PC-3 (cell line): ENCODE measurements around the gene C3orf70. TPM values are rescaled to one million over a fixed set of nuclear protein-coding genes. Genes with fewer than 3 reads are reported as not detected.

Experiments
- ATAC-seq: fragments of 200-7000 bp; cut with Tn5 transposase; 2 replicates; pipeline ENCODE4 v1.9.1; 2020; ENCODE audit warnings: mild to moderate bottlenecking, moderate library complexity
- BruUV-seq: library from RNA; stranded (reverse); fragments of 400-500 nt; replicated peaks from 2 replicates; lab custom pipeline; 2021; lab: Mats Ljungman, UMichigan
- CTCF ChIA-PET: fragments of 300-600 bp; sonication (Branson Sonifier 250); formaldehyde crosslinking; loops from one replicate; lab custom pipeline; 2022; ENCODE audit warnings: antibody characterized with exemption; lab: Charles Lee
- POLR2A ChIA-PET: fragments of 300-600 bp; sonication (Branson Sonifier 250); formaldehyde crosslinking; loops from one replicate; lab custom pipeline; 2022; ENCODE audit warnings: antibody characterized with exemption; ENCODE audit not compliant: unreplicated experiment; lab: Charles Lee
- DNase-seq: peaks from one replicate; pipeline ENCODE4 v3.0.0-alpha.2; 2015
- H2AFZ ChIP-seq: fragments of 300-600 bp; sonication (generic); 2 replicates; pipeline ENCODE4 v1.6.0; 2016; ENCODE audit warnings: antibody characterized with exemption, low read length
- H3F3A ChIP-seq: fragments of 300-600 bp; sonication (generic); one replicate; pipeline ENCODE4 v1.6.0; 2017; ENCODE audit warnings: antibody characterized with exemption, low read length, control low read depth, mild to moderate bottlenecking; ENCODE audit not compliant: unreplicated experiment
- H3K27ac ChIP-seq: fragments of 300-600 bp; sonication (generic); 2 replicates; pipeline ENCODE4 v1.5.1; 2016; ENCODE audit warnings: mild to moderate bottlenecking, low read length
- H3K27me3 ChIP-seq: fragments of 300-600 bp; sonication (generic); 2 replicates; pipeline ENCODE4 v1.6.1; 2016; ENCODE audit warnings: low read length, mixed read lengths
- H3K36me3 ChIP-seq: fragments of 300-600 bp; sonication (generic); 2 replicates; pipeline ENCODE4 v1.6.1; 2016; ENCODE audit warnings: low read depth, mixed run types, low read length, mixed read lengths
- H3K4me1 ChIP-seq: fragments of 300-600 bp; sonication (generic); 2 replicates; pipeline ENCODE4 v1.5.1; 2016; ENCODE audit warnings: low read length; ENCODE audit not compliant: insufficient read depth
- H3K4me2 ChIP-seq: fragments of 300-600 bp; sonication (generic); 2 replicates; pipeline ENCODE4 v1.6.0; 2016; ENCODE audit warnings: low read length
- H3K4me3 ChIP-seq: fragments of 300-600 bp; sonication (generic); 2 replicates; pipeline ENCODE4 v1.5.1; 2016; ENCODE audit warnings: mild to moderate bottlenecking, low read length, mixed read lengths
- H3K79me2 ChIP-seq: fragments of 300-600 bp; sonication (generic); 2 replicates; pipeline ENCODE4 v1.6.1; 2017; ENCODE audit warnings: low read length, mixed read lengths
- H3K9ac ChIP-seq: fragments of 300-600 bp; sonication (generic); 2 replicates; pipeline ENCODE4 v1.6.0; 2016; ENCODE audit warnings: mild to moderate bottlenecking, low read length
- H3K9me2 ChIP-seq: fragments of 300-600 bp; sonication (generic); replicated peaks from 2 replicates; pipeline ENCODE4 v1.6.1; 2016; ENCODE audit warnings: mixed run types, low read length, mixed read lengths
- H3K9me3 ChIP-seq: fragments of 300-600 bp; sonication (generic); 2 replicates; pipeline ENCODE4 v1.6.1; 2016; ENCODE audit warnings: low read length, mixed read lengths
- H4K20me1 ChIP-seq: fragments of 300-600 bp; sonication (generic); 2 replicates; pipeline ENCODE4 v1.6.1; 2016; ENCODE audit warnings: low read length, mixed read lengths
- EZH2 ChIP-seq: fragments of 300-600 bp; sonication (generic); IDR thresholded peaks from one replicate; pipeline ENCODE4 v1.6.1; 2017; ENCODE audit warnings: antibody characterized with exemption, mild to moderate bottlenecking, low read length; ENCODE audit not compliant: unreplicated experiment
- EZH2phosphoT487 ChIP-seq: fragments of 300-600 bp; sonication (generic); IDR thresholded peaks from 2 replicates; pipeline ENCODE4 v1.6.1; 2018; ENCODE audit warnings: mild to moderate bottlenecking, antibody characterized with exemption, low read length, borderline replicate concordance
- intact Hi-C: fragments of 100-400 bp; cut with micrococcal nuclease; formaldehyde crosslinking; loops from 2 replicates; pipeline ENCODE4 v1.9.0; 2023
- total RNA-seq: library from RNA; depleted of rRNA; stranded (reverse); fragments of >200 nt; gene quantifications from 2 replicates; pipeline ENCODE4 v1.2.3, GENCODE V29; 2014
- TF ChIP-seq, protein P1 (sequence below): fragments of 300-600 bp; sonication (generic); conservative IDR thresholded peaks from 2 replicates; pipeline ENCODE4 v1.5.1; 2017; ENCODE audit warnings: antibody characterized with exemption, low read depth, mild to moderate bottlenecking, low read length

C3orf70 gene
- total RNA-seq, 1 experiment from 2014 or later, result not detected

GRCh38 chr3:185199206-185199605 lies 46.3 kb upstream of the C3orf70 start:
- no peaks in the 10 kb centered on the region for H3F3A ChIP-seq
- no peaks in the 10 kb centered on the region for H4K20me1 ChIP-seq
- TF ChIP-seq, protein P1, sequence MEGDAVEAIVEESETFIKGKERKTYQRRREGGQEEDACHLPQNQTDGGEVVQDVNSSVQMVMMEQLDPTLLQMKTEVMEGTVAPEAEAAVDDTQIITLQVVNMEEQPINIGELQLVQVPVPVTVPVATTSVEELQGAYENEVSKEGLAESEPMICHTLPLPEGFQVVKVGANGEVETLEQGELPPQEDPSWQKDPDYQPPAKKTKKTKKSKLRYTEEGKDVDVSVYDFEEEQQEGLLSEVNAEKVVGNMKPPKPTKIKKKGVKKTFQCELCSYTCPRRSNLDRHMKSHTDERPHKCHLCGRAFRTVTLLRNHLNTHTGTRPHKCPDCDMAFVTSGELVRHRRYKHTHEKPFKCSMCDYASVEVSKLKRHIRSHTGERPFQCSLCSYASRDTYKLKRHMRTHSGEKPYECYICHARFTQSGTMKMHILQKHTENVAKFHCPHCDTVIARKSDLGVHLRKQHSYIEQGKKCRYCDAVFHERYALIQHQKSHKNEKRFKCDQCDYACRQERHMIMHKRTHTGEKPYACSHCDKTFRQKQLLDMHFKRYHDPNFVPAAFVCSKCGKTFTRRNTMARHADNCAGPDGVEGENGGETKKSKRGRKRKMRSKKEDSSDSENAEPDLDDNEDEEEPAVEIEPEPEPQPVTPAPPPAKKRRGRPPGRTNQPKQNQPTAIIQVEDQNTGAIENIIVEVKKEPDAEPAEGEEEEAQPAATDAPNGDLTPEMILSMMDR, result no peak
- TF ChIP-seq EZH2 (no peak), EZH2phosphoT487 (no peak)
- H3K9ac ChIP-seq, result no peak overlapping the region
- ATAC-seq (no peak), DNase-seq (no peak)
- H3K4me2 ChIP-seq, result no peak overlapping the region
- no peaks in the 10 kb centered on the region for H3K4me1 ChIP-seq
- H3K27ac ChIP-seq, result no peak overlapping the region
- intact Hi-C loops, result no loop called here
- CTCF ChIA-PET, result no interaction called here
- H3K9me2 ChIP-seq, result no peaks in the 10 kb centered on the region
- no peaks in the 10 kb centered on the region for H3K9me3 ChIP-seq
- POLR2A ChIA-PET, result no interaction called here
- no peaks in the 10 kb centered on the region for H3K27me3 ChIP-seq
- H2AFZ ChIP-seq, result no peak overlapping the region
- H3K79me2 ChIP-seq, result no peaks in the 10 kb centered on the region
- no peak overlapping the region for H3K4me3 ChIP-seq
- no peaks in the 10 kb centered on the region for H3K36me3 ChIP-seq
- BruUV-seq, result no TSS peak

GRCh38 chr3:185197068-185197467 lies 44.2 kb upstream of the C3orf70 start:
- H3K9ac ChIP-seq, result no peak overlapping the region
- H3K9me3 ChIP-seq, result no peaks in the 10 kb centered on the region
- ATAC-seq, result no peak
- no peak overlapping the region for H3K4me2 ChIP-seq
- intact Hi-C loops, result no loop called here
- CTCF ChIA-PET, result interaction anchor here (0.6 kb wide), 1 partner anchor 19 kb away, joined by 4 read pairs; no protein-coding TSS in a partner anchor
- no peaks in the 10 kb centered on the region for H3K36me3 ChIP-seq
- no peak overlapping the region for H2AFZ ChIP-seq
- TF ChIP-seq, protein P1, result no peak
- no peaks in the 10 kb centered on the region for H3F3A ChIP-seq
- no peaks in the 10 kb centered on the region for H4K20me1 ChIP-seq
- H3K79me2 ChIP-seq, result no peaks in the 10 kb centered on the region
- no peaks in the 10 kb centered on the region for H3K27me3 ChIP-seq
- H3K9me2 ChIP-seq, result no peaks in the 10 kb centered on the region
- no TSS peak for BruUV-seq
- no peak overlapping the region for H3K27ac ChIP-seq
- POLR2A ChIA-PET, result no interaction called here
- no peaks in the 10 kb centered on the region for H3K4me1 ChIP-seq
- no peak for DNase-seq
- H3K4me3 ChIP-seq, result no peak overlapping the region

- H4K20me1 ChIP-seq, result no peaks in the 10 kb centered on the region
- ChIA-PET POLR2A (no interaction called here), CTCF (no interaction called here)
- no peak overlapping the region for H3K27ac ChIP-seq
- no peaks in the 10 kb centered on the region for H3F3A ChIP-seq
- no peaks in the 10 kb centered on the region for H3K27me3 ChIP-seq
- H3K9ac ChIP-seq, result no peak overlapping the region
- H2AFZ ChIP-seq, result no peak overlapping the region
- H3K4me2 ChIP-seq, result no peak overlapping the region
- H3K79me2 ChIP-seq, result no peaks in the 10 kb centered on the region
- no peaks in the 10 kb centered on the region for H3K4me1 ChIP-seq
- DNase-seq (no peak), ATAC-seq (no peak)
- intact Hi-C loops, result no loop called here
- H3K9me3 ChIP-seq, result no peaks in the 10 kb centered on the region
- H3K4me3 ChIP-seq, result no peak overlapping the region
- H3K36me3 ChIP-seq, result no peaks in the 10 kb centered on the region
- no TSS peak for BruUV-seq
- H3K9me2 ChIP-seq, result no peaks in the 10 kb centered on the region
- TF ChIP-seq, protein P1, result no peak
- TF ChIP-seq EZH2 (no peak), EZH2phosphoT487 (no peak)
Observed at GRCh38 chr3:185195652-185196051, 42.8 kb upstream of the C3orf70 start.
